DMS 273 treated with DMSO at 0.1 percent for 48 hours (cell line): ENCODE results near the gene CYTL1.
"Not testable (repeated sequence)": the region's sequence is repeated elsewhere in the genome, so short reads cannot be mapped to it uniquely, and the experiment has no call there.

Experiments used
- DNase-seq: peaks from one replicate; lab custom pipeline; 2025; lab: John Stamatoyannopoulos, UW

Gene CYTL1

DNA sequence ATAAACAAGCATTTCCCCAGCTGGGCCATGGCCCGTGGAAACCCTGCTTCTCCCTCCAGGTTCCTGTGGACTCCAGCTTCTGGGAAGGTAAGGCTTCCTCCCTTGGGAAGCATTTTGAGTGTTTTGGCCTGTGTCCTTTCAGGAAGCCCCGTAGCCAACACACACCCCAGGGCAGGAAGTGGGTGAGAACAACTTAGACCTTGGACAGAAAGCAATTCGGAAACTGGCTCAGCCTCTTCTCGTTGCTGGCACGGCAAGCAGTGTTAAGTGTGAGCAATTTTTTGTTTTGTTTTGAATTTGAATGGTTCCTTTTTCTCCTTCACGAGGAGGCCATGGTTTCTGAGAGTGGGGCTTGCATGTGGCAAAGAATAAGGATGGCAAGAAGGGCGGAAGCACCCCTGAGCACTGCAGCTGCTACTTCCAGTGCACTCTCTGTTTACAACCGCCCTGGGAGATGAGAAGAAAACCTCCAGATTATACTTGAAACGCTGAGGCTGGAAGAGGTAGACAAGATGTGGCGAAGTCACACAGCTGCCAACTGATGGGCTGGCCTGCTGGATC is 14.1 kb upstream of the CYTL1 start:
- DNase-seq = no peak

- DNase-seq = no peak
Observed at GRCh38 chr4:5032813-5033212, 13.6 kb upstream of the CYTL1 start.

DNA sequence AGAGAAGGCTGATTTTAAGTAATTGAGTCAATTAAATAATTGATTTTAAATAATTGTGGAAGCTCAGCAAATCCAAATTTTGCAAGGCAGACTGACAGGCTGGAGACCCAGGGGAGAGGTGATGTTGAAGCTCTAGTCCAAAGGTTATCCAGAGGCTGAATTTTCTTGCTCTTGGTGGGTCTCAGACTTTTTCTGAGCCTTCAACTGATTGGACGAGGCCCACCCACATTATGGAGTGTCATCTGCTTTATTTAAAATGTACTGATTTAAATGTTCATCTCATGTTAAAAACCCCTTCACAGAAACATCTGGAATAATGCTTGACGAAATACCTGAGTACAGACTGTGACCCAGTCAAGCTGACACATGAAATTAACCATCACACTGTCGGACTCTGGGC is 11.7 kb upstream of the CYTL1 start:
- no peak for DNase-seq

GRCh38 chr4:5030221-5030620 is 11.0 kb upstream of the CYTL1 start:
- DNase-seq = no peak

DNA sequence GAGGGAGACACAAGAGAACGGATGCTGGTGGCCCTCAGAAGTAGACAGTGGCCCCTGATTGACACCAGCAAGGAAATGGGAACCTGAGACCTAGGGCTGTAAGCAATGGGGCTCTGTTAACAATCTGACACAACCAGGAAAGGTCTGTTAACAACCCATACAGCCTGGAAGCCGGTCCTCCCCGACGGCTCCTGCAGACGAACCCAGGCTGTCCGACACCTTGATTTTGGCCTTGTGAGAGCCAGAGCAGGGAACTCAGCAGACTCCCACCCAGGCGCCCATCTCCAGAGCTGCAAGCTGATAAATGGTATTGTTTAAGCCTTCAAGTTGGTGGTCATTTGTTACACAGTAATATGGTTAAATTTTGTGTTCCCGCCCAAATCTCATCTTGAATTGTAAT is 10.2 kb upstream of the CYTL1 start:
- no peak for DNase-seq

- no peak for DNase-seq
Observed at GRCh38 chr4:5028480-5028879, 9.2 kb upstream of the CYTL1 start.

- no peak for DNase-seq
Observed at GRCh38 chr4:5027346-5027745, 8.1 kb upstream of the CYTL1 start.

DNA sequence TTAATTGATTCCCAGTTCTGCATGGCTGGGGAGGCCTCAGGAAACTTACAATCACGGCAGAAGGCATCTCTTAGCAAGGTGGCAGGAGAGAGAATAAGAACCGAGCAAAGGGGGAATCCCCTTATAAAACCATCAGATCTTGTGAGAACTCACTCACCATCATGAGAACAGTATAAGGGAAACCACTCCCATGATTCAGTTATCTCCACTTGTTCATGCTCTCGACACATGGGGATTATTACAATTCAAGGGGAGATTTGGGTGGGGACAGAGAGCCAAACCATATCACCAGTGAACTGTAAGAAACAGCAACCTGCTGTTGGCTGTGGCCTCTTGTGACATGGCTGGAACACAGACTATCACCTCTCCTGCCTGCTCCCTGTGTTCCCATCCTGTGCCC is 7.1 kb upstream of the CYTL1 start:
- DNase-seq = no peak

DNA sequence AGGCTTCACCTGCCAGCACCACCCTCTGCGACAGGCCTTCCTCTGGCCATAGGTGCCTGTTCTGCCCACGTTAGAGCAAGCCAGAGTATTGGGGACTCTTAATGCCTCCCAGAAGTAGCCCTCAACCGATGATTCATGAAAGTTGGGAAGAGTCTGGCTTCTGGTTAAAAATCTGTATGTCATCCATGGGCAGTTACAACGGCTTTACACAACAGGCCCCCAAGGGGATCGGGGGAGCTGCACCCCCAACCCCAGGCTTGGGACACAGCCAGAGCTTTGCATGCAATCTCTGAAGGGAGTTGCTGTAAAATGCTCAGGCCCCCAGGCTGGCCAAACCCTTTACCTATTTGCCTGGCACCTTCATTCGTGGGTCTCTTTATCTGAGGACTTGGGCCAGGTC is 5.4 kb upstream of the CYTL1 start:
- no peak for DNase-seq

GRCh38 chr4:5021546-5021945 is 2.3 kb upstream of the CYTL1 start:
- DNase-seq = no peak

GRCh38 chr4:5020341-5020740 is 1.1 kb upstream of the CYTL1 start:
- no peak for DNase-seq

DNA sequence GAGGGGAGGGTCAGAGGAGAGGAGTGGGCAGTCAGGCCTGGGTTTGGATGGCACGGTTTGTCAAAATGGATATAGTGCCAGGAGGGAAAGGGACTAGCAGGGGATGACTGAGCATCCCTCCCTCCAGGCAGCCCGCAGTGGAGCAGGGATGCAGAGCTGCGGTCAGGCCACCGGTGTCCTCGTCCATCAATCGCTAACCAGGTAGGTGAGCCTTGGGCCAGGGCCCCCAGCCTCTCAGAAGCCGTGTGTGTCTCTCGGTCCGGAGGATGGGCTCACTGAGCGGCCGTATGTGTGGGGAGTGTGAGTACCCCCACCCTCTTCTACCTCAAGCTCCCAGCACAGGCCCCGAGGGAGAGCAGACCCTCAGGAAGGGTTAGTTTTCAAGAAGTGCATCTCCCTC is 538 bp upstream of the CYTL1 start:
- no peak for DNase-seq

- DNase-seq = no peak
Observed at GRCh38 chr4:5018603-5019002, 655 bp downstream of the CYTL1 start.

GRCh38 chr4:5018096-5018495 is 1.2 kb downstream of the CYTL1 start:
- no peak for DNase-seq

DNA sequence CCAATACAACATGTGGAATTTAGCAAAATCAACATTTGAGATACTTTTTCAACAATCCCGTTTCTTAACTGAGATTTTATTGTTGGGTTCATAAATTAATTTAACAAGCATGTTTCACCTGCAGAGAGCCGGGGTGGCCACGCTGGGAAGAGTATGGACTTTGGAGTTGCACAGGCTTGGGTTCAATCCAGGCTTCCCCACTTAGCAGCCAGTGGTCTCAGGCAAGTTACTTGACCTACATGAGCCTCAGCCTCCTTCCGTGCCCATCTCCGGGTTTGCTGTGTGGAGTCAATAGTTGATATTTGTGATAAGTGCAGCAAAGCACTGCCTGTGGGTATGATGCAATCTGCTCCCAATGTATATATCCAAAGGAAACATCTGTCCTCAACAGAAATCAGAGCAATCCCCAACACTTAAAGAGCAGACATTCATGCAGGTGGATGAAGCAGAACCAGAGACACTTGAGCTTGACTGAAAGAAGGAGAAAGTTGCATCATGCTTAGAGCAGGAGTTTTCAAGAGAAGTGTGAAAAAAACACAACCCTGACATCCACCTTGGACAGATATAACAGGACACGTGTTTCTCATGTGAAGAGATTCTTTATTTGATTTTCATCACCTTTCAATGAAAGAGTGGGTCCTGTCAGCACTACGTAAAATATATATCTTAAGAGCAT is 5.1 kb downstream of the CYTL1 start:
- DNase-seq = no peak

DNA sequence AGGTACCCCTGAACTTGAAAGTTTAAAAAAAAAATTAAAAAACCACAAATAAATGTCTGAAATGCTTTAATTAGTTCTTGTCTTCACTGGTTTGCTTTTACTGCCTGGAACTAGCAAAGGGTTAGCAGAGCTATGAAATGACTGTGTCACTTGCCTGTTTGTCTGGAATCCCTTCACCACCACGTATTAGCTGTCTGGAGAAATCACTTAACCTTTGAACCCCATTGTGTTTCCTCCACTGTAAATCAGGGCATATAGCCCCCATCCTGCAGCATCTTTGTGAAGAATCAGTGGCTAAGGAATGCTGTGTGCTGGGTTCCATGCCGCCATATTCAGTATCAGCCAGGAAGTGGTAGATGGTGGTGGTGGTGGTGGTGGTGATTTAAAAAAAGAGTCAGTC is 6.3 kb downstream of the CYTL1 start:
- DNase-seq = no peak

DNA sequence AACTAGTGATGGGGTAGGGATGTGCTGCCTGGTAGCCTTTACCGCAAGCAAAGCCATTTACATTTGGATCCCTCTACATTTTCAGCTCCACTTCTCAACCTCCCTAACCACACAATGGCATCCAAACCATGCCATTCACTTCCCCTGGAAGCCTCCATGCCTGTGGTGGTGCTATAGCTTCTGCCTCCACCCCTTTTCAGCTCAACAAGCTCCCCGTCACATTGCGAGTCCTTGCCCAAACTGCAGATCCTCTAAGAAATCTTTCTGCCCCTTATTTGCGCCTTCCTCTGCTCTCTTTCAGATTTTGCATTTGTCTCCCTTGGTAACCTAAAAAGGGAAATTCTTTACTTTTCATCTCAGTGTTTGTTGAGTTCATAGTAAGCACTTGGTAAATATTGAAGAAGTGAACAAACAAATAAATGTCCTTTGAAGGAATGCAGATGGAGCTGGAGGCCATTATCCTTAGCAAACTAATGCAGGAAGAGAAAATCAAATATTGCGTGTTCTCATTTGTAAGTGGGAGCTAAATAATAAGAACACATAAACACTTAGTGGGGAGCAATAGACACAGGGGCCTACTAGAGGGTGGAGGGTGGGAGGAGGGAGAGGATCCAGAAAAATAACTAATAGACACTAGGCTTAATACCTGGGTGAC is 6.9 kb downstream of the CYTL1 start:
- no peak for DNase-seq

DNA sequence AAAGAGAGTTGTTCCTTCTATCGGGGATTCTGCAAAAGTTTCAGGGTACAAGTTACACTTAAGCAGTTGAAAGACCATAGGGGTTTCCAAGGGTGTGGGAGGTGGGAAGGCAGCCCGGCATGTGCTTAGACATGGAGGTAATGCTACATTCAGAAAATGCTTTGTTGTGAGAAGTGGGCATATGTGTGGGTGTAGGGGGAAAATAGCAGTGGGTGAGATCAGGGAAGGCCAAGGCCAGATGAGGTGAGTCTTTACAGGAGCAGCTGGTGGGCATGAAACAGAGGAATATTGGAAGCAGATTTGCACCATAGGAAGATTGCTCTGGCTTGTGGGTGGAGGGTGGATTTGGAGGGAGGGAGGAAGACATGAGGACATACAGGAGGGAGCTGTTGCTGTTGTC is 8.3 kb downstream of the CYTL1 start:
- DNase-seq = no peak

GRCh38 chr4:5009796-5010195 is 9.5 kb downstream of the CYTL1 start:
- DNase-seq = no peak

- not testable (repeated sequence) for DNase-seq
Observed at GRCh38 chr4:5006932-5007331, 12.3 kb downstream of the CYTL1 start.

DNA sequence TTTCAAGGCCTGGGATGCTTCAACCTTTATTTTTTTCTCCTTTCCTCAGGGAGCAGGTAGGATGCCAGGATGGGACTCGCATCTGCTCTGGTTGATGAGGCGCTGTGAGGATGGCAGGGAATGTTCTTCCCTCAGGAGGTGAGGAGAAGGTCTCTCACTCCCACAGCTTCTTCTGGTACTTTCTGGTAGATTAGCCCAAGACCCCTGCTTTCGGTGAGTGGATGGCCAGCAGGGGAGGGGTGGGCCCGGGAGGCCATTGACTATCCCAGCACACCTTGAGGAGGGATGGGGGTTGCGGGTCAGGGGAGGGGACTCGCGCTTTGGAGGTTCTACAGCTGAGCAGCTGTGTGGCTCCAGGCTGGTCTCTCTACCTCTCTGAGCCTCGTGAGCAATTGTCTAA is 14.8 kb downstream of the CYTL1 start:
- DNase-seq = no peak

GRCh38 chr4:5003918-5004317 is 15.3 kb downstream of the CYTL1 start:
- no peak for DNase-seq

DNA sequence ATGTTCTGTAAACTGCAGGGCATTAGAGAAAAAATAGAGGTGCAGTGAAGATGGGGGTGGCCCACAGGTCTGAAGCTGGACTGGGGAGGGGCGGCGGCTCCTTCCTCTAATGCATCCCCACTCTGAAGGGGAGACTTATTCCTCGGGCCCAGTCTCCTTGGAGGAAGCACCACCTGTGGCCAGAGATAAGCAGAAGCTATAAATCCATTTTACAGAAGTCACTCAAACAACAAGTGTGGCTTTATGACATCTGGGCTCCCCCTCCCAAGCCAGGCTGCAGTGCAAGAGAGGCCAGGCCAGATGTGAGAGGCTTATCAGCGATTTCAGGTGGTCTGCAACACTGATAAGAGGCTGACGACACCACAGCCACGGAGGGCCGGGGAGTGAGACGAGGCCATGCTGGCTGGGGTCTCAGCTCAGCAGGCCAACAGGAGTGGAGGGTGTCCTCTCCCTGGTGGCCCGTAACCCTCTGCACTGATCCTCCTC is 15.8 kb downstream of the CYTL1 start:
- DNase-seq = no peak

- not testable (repeated sequence) for DNase-seq
Observed at GRCh38 chr4:5001641-5002040, 17.6 kb downstream of the CYTL1 start.
